CD14-positive monocyte (primary cell): Measurements from ENCODE around the gene FUT8. TPM values are rescaled to one million over a fixed set of nuclear protein-coding genes. Genes with fewer than 3 reads are reported as not detected.

Source experiments
- DNase-seq, 3 donors: peaks; one replicate each; pipeline ENCODE4 v3.0.0-alpha.2; 2011 to 2022
- H2AFZ ChIP-seq: 2 replicates; pipeline ENCODE4 v1.6.0; 2012; ENCODE audit warnings: mild to moderate bottlenecking, low read depth, low read length, inconsistent platforms; ENCODE audit not compliant: insufficient read depth, poor library complexity, severe bottlenecking
- H3K27ac ChIP-seq, 2 donors: 1 replicate in 1 of 2; 2 replicates in 1 of 2; pipeline ENCODE4 v1.5.1; 2012 to 2013; ENCODE audit warnings: low read length in 2 of 2, control low read depth in 1 of 2, inconsistent platforms in 1 of 2, low read depth in 1 of 2, mild to moderate bottlenecking in 1 of 2
- H3K27me3 ChIP-seq, 2 donors: one replicate each; pipeline versions ENCODE4 v1.6.0 to v1.6.1; 2011 to 2013; ENCODE audit warnings: low read length in 2 of 2; ENCODE audit not compliant: control insufficient read depth in 2 of 2, insufficient read depth in 2 of 2
- H3K36me3 ChIP-seq, 2 donors: replicated peaks in 1 of 2; 1 replicate in 1 of 2; 2 replicates in 1 of 2; pipeline versions ENCODE4 v1.5.1 to v1.6.1; 2012 to 2013; ENCODE audit warnings: low read length in 2 of 2, control low read depth in 1 of 2, inconsistent platforms in 1 of 2, mild to moderate bottlenecking in 1 of 2; ENCODE audit not compliant: insufficient read depth in 2 of 2, control insufficient read depth in 1 of 2
- H3K4me1 ChIP-seq, 2 donors: 1 replicate in 1 of 2; 2 replicates in 1 of 2; pipeline versions ENCODE4 v1.5.1 to v1.6.1; 2012 to 2013; ENCODE audit warnings: low read length in 2 of 2, control low read depth in 1 of 2, inconsistent platforms in 1 of 2, mild to moderate bottlenecking in 1 of 2, moderate library complexity in 1 of 2; ENCODE audit not compliant: insufficient read depth in 2 of 2, control insufficient read depth in 1 of 2
- H3K4me2 ChIP-seq: replicated peaks from 2 replicates; pipeline ENCODE3; 2012; ENCODE audit warnings: low read length, moderate library complexity, mild to moderate bottlenecking; ENCODE audit not compliant: poor library complexity, severe bottlenecking; ENCODE audit errors: extremely low read depth
- H3K4me3 ChIP-seq, 3 experiments: fragments of 200-600 bp in 1 of 3; sonication (generic) in 1 of 3; replicated peaks in 1 of 3; 1 replicate in 2 of 3; 2 replicates in 1 of 3; pipeline ENCODE4 v1.5.1; 2011 to 2013; ENCODE audit warnings: low read length in 3 of 3, mild to moderate bottlenecking in 3 of 3, control low read depth in 2 of 3, low read depth in 2 of 3, inconsistent platforms in 1 of 3, moderate library complexity in 1 of 3
- H3K79me2 ChIP-seq: 2 replicates; pipeline ENCODE4 v1.6.0; 2012; ENCODE audit warnings: mild to moderate bottlenecking, control low read depth, inconsistent platforms, low read length, moderate library complexity; ENCODE audit not compliant: insufficient read depth
- H3K9ac ChIP-seq: 2 replicates; pipeline ENCODE4 v1.6.0; 2017; ENCODE audit warnings: low read length, mild to moderate bottlenecking; ENCODE audit not compliant: insufficient read depth, poor library complexity, severe bottlenecking
- H3K9me3 ChIP-seq, 2 donors: replicated peaks in 1 of 2; 1 replicate in 1 of 2; 2 replicates in 1 of 2; pipeline versions ENCODE4 v1.5.1 to v1.6.1; 2012 to 2013; ENCODE audit warnings: low read length in 2 of 2, control low read depth in 1 of 2; ENCODE audit not compliant: control insufficient read depth in 1 of 2, insufficient read depth in 1 of 2
- H4K20me1 ChIP-seq: 2 replicates; pipeline ENCODE4 v1.6.0; 2012; ENCODE audit warnings: mild to moderate bottlenecking, low read length, control low read depth, moderate library complexity; ENCODE audit not compliant: insufficient read depth
- H3K27ac Mint-ChIP-seq, 7 donors: one replicate each; pipeline ENCODE4 v1.8.0; 2020; ENCODE audit warnings: mild to moderate bottlenecking in 7 of 7, mixed read lengths in 7 of 7, moderate library complexity in 6 of 7, inconsistent platforms in 2 of 7
- H3K27me3 Mint-ChIP-seq, 3 donors: one replicate each; pipeline ENCODE4 v1.8.0; 2021 to 2022; ENCODE audit warnings: low read depth in 3 of 3, mild to moderate bottlenecking in 3 of 3, mixed read lengths in 3 of 3, moderate library complexity in 3 of 3, inconsistent platforms in 1 of 3
- H3K36me3 Mint-ChIP-seq, 2 donors: one replicate each; pipeline ENCODE4 v1.8.0; 2020; ENCODE audit warnings: mixed read lengths in 2 of 2, inconsistent platforms in 1 of 2, mild to moderate bottlenecking in 1 of 2
- H3K4me1 Mint-ChIP-seq: one replicate; pipeline ENCODE4 v1.8.0; 2020; ENCODE audit warnings: mild to moderate bottlenecking, mixed read lengths
- H3K4me3 Mint-ChIP-seq, 2 donors: one replicate each; pipeline ENCODE4 v1.8.0; 2020; ENCODE audit warnings: mild to moderate bottlenecking in 2 of 2, mixed read lengths in 2 of 2, moderate library complexity in 1 of 2
- H3K9me3 Mint-ChIP-seq, 7 donors: one replicate each; pipeline ENCODE4 v1.8.0; 2020 to 2022; ENCODE audit warnings: mixed read lengths in 7 of 7, mild to moderate bottlenecking in 6 of 7, moderate library complexity in 6 of 7, inconsistent platforms in 2 of 7
- WGBS: methylation state at CpG from one replicate; pipeline ENCODE4 v1.1.5; 2013; ENCODE audit warnings: missing lambda C conversion rate; ENCODE audit not compliant: insufficient coverage; 5-methylcytosine and 5-hydroxymethylcytosine counted together
- intact Hi-C, 2 donors: fragments of 100-400 bp; cut with micrococcal nuclease; formaldehyde crosslinking; loops; one replicate each; pipeline versions ENCODE4 v1.15.0 to v1.15.1; 2023
- polyA plus RNA-seq, 3 donors: library from polyadenylated mRNA; depleted of rRNA in 1 of 3; unstranded in 2 of 3; stranded (reverse) in 1 of 3; fragments of 300-500 nt in 2 of 3; fragments of >200 nt in 1 of 3; fragmentation: Illumina TruSeq in 2 of 3; gene quantifications; 1 replicate in 2 of 3; 2 replicates in 1 of 3; pipeline ENCODE4 v1.2.3, GENCODE V29; 2012 to 2021
- TF ChIP-seq, protein P1 (sequence below): fragments of 200-600 bp; IDR thresholded peaks from one replicate; pipeline ENCODE4 v1.8.0; 2022; ENCODE audit warnings: antibody characterized with exemption, mild to moderate bottlenecking

The FUT8 gene
- polyA plus RNA-seq, 3 donors: 1.6 to 5.1 (median 5.0) TPM

DNA sequence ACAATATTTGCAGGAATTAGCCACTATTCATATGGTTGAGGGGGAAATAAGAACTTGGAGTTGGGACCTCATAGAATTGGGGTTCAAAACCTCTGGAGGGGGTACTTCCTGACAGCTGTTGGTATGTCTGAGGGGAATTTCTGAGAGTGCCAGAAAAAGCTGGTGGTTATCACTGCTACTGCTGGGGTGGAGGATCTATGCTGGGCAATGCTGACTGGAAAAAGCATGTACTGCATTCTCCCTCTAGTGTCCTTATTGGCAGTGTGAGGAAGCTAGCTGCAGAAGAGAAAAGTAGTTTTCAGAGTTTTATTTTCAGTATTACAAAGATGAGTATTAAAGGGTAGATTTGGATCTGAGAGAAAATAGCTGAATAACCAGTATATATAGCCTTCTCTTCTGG is 88.8 kb downstream of the FUT8 start:
- DNase-seq: no peak
- intact Hi-C loops: no loop called here
- Histone ChIP-seq H2AFZ (no peak overlapping the region), H3K9me3 (peaks cover 0 to 4% of the 10 kb centered on the region in 2 donors), H4K20me1 (no peaks in the 10 kb centered on the region), H3K4me1 (no peaks in the 10 kb centered on the region), H3K4me3 (no peak overlapping the region), H3K4me2 (no peak overlapping the region), H3K79me2 (no peaks in the 10 kb centered on the region), H3K27ac (no peak overlapping the region), H3K27me3 (no peaks in the 10 kb centered on the region), H3K36me3 (no peaks in the 10 kb centered on the region), H3K9ac (no peak overlapping the region)
- Mint-ChIP-seq H3K9me3 (peaks cover 4 to 6% (median 4%) of the 10 kb centered on the region in 7 donors), H3K27me3 (no peaks in the 10 kb centered on the region), H3K27ac (no peak overlapping the region), H3K4me1 (no peaks in the 10 kb centered on the region), H3K4me3 (no peak overlapping the region), H3K36me3 (peaks cover 0 to 2% of the 10 kb centered on the region in 2 donors)
- TF ChIP-seq, protein P1, sequence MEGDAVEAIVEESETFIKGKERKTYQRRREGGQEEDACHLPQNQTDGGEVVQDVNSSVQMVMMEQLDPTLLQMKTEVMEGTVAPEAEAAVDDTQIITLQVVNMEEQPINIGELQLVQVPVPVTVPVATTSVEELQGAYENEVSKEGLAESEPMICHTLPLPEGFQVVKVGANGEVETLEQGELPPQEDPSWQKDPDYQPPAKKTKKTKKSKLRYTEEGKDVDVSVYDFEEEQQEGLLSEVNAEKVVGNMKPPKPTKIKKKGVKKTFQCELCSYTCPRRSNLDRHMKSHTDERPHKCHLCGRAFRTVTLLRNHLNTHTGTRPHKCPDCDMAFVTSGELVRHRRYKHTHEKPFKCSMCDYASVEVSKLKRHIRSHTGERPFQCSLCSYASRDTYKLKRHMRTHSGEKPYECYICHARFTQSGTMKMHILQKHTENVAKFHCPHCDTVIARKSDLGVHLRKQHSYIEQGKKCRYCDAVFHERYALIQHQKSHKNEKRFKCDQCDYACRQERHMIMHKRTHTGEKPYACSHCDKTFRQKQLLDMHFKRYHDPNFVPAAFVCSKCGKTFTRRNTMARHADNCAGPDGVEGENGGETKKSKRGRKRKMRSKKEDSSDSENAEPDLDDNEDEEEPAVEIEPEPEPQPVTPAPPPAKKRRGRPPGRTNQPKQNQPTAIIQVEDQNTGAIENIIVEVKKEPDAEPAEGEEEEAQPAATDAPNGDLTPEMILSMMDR: no peak

DNA sequence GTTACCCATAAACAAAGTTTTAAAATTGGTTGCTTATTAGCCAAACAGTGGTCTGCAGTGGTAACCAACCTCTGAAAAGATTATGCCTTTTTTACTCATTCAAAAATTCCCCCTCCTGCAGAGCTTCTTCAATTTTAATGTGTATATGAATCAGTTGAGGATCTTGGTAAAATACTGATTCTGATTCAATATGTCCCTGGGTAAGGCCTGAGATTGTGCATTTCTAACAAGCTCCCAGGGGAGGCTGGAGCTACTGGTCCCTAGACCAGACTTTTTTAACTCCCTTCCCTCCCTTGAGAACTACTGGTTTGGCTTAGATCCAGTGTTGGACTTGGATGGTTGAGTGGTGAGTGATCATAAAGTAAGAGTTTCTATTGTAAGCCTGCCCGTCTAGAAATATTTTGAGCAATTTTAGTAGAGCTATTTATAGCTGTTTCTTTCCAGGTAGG is 90.2 kb downstream of the FUT8 start:
- H3K4me3 Mint-ChIP-seq: no peak overlapping the region
- H3K4me3 ChIP-seq: no peak overlapping the region
- no peak overlapping the region for H3K4me2 ChIP-seq
- H3K9me3 Mint-ChIP-seq: peaks cover 0 to 9% (median 0%) of the 10 kb centered on the region in 7 donors
- H3K36me3 Mint-ChIP-seq: no peaks in the 10 kb centered on the region
- H3K27ac Mint-ChIP-seq: no peak overlapping the region
- H3K4me1 ChIP-seq: no peaks in the 10 kb centered on the region
- no peak overlapping the region for H3K27ac ChIP-seq
- no peaks in the 10 kb centered on the region for H4K20me1 ChIP-seq
- WGBS: no CpG with 5 or more reads among the region's 1 CpG
- no peaks in the 10 kb centered on the region for H3K27me3 ChIP-seq
- no peak for DNase-seq
- H2AFZ ChIP-seq: no peak overlapping the region
- no peaks in the 10 kb centered on the region for H3K27me3 Mint-ChIP-seq
- intact Hi-C loops: no loop called here
- no peaks in the 10 kb centered on the region for H3K79me2 ChIP-seq
- TF ChIP-seq, protein P1: no peak
- H3K36me3 ChIP-seq: no peaks in the 10 kb centered on the region
- H3K4me1 Mint-ChIP-seq: no peaks in the 10 kb centered on the region
- H3K9ac ChIP-seq: no peak overlapping the region
- no peaks in the 10 kb centered on the region for H3K9me3 ChIP-seq
